SK-N-SH (cell line): ENCODE results near the gene ECE1. TPM values are rescaled to one million over a fixed set of nuclear protein-coding genes. Genes with fewer than 3 reads are reported as not detected.
"Not testable (repeated sequence)": the region's sequence is repeated elsewhere in the genome, so short reads cannot be mapped to it uniquely, and the experiment has no call there.

ENCODE experiments used
- CTCF ChIA-PET: fragments of 300-600, 350-600 bp; formaldehyde crosslinking; extraction: SDS; loops from one replicate; lab custom pipeline; 2021; lab: Yijun Ruan, JAX
- POLR2A ChIA-PET: fragments of 350-600 bp; sonication (Branson Sonifier 250); formaldehyde crosslinking; extraction: SDS; loops from one replicate; lab custom pipeline; 2020; ENCODE audit warnings: antibody characterized with exemption, inconsistent platforms; lab: Yijun Ruan, JAX
- DNase-seq: peaks from one replicate; pipeline ENCODE4 v3.0.0; 2012
- H2AFZ ChIP-seq: fragments of 200-600 bp; sonication (generic); 2 replicates; pipeline ENCODE4 v1.8.1; 2016; ENCODE audit warnings: antibody characterized with exemption, mild to moderate bottlenecking, low read depth
- H3F3A ChIP-seq: fragments of 200-600 bp; sonication (generic); replicated peaks from 2 replicates; pipeline ENCODE3; 2016; ENCODE audit warnings: antibody characterized with exemption, mild to moderate bottlenecking; ENCODE audit not compliant: insufficient read depth
- H3K27ac ChIP-seq, 2 experiments: fragments of 200-500 bp in 1 of 2; fragments of 200-600 bp in 1 of 2; sonication (Bioruptor generic) in 1 of 2; sonication (generic), shearing (Covaris generic) in 1 of 2; 2 replicates each; pipeline versions ENCODE4 v1.5.1 to v1.6.1; 2014 to 2016; ENCODE audit warnings: low read depth in 2 of 2, inconsistent platforms in 1 of 2, low read length in 1 of 2, mild to moderate bottlenecking in 1 of 2, mixed read lengths in 1 of 2
- H3K27me3 ChIP-seq: fragments of 200-600 bp; sonication (generic), shearing (Covaris generic); 2 replicates; pipeline ENCODE4 v1.6.1; 2016; ENCODE audit warnings: mixed run types; ENCODE audit not compliant: insufficient read depth
- H3K36me3 ChIP-seq, 2 experiments: fragments of 200-500 bp in 1 of 2; fragments of 200-600 bp in 1 of 2; sonication (Bioruptor generic) in 1 of 2; sonication (generic) in 1 of 2; replicated peaks in 1 of 2; 2 replicates each; pipeline versions ENCODE3 to v1.5.1; 2014 to 2016; ENCODE audit warnings: low read length in 1 of 2, mild to moderate bottlenecking in 1 of 2; ENCODE audit not compliant: insufficient read depth in 2 of 2, control insufficient read depth in 1 of 2
- H3K4me1 ChIP-seq, 2 experiments: fragments of 200-500 bp in 1 of 2; fragments of 200-600 bp in 1 of 2; sonication (Bioruptor generic) in 1 of 2; sonication (generic), shearing (Covaris generic) in 1 of 2; 2 replicates each; pipeline versions ENCODE4 v1.5.1 to v1.6.1; 2014 to 2016; ENCODE audit warnings: low read depth in 1 of 2, low read length in 1 of 2, mixed run types in 1 of 2; ENCODE audit not compliant: insufficient read depth in 2 of 2, control insufficient read depth in 1 of 2
- H3K4me2 ChIP-seq: fragments of 200-600 bp; sonication (generic), shearing (Covaris generic); 2 replicates; pipeline ENCODE4 v1.6.1; 2017; ENCODE audit warnings: mixed run types
- H3K4me3 ChIP-seq, 2 experiments: fragments of 200-500 bp in 1 of 2; fragments of 200-600 bp in 1 of 2; sonication (Bioruptor generic) in 1 of 2; sonication (generic), shearing (Covaris generic) in 1 of 2; 2 replicates each; pipeline versions ENCODE4 v1.5.1 to v1.8.1; 2014 to 2016; ENCODE audit warnings: low read depth in 2 of 2, inconsistent platforms in 1 of 2, low read length in 1 of 2, mild to moderate bottlenecking in 1 of 2, mixed read lengths in 1 of 2, moderate library complexity in 1 of 2
- H3K79me2 ChIP-seq: fragments of 200-600 bp; sonication (generic); 2 replicates; pipeline ENCODE4 v1.8.1; 2017; ENCODE audit warnings: mild to moderate bottlenecking; ENCODE audit not compliant: insufficient read depth
- H3K9ac ChIP-seq: fragments of 200-600 bp; sonication (generic); 2 replicates; pipeline ENCODE4 v1.6.1; 2017; ENCODE audit warnings: mixed run types
- H3K9me2 ChIP-seq: fragments of 200-600 bp; sonication (generic); 2 replicates; pipeline ENCODE4 v1.6.1; 2017; ENCODE audit warnings: mixed run types
- H3K9me3 ChIP-seq: fragments of 200-600 bp; sonication (generic); 2 replicates; pipeline ENCODE4 v1.6.1; 2017; ENCODE audit warnings: mixed run types, mild to moderate bottlenecking, moderate library complexity
- H4K20me1 ChIP-seq: fragments of 200-600 bp; sonication (generic); 2 replicates; pipeline ENCODE4 v1.6.1; 2017; ENCODE audit warnings: mild to moderate bottlenecking, mixed run types; ENCODE audit not compliant: insufficient read depth
- JUND ChIP-seq: IDR thresholded peaks from 2 replicates; pipeline ENCODE4 v1.4.0; 2012
- PBX3 ChIP-seq: IDR thresholded peaks from 2 replicates; pipeline ENCODE4; 2012
- RAD21 ChIP-seq: IDR thresholded peaks from 2 replicates; pipeline ENCODE4 v1.6.1; 2012; ENCODE audit warnings: mild to moderate bottlenecking, low read length
- TCF12 ChIP-seq: IDR thresholded peaks from 2 replicates; pipeline ENCODE4 v1.4.0; 2012
- WGBS: methylation state at CpG from one replicate; pipeline ENCODE4 v1.1.6; 2017; ENCODE audit warnings: low lambda C conversion rate; 5-methylcytosine and 5-hydroxymethylcytosine counted together
- polyA plus RNA-seq, 3 experiments: library from polyadenylated mRNA; depleted of rRNA; stranded (reverse); fragments of >200 nt; gene quantifications; 2 replicates each; pipeline ENCODE4 v1.2.3, GENCODE V29; 2012

The ECE1 gene
- polyA plus RNA-seq, 1 of the 3 experiments (the other 2 are of a cell fraction): 96.6 TPM

- peaks cover 17 to 24% of the 10 kb centered on the region in 2 experiments for H3K36me3 ChIP-seq
- no peaks in the 10 kb centered on the region for H3K9me2 ChIP-seq
- CTCF ChIA-PET: interaction anchor here (0.6 to 2.4 kb wide), 5 partner anchors 11 to 1678 kb away, joined by 3 to 13 read pairs (median 6); no protein-coding TSS in a partner anchor
- peaks cover 21% of the 10 kb centered on the region for H3F3A ChIP-seq
- H3K27me3 ChIP-seq: no peaks in the 10 kb centered on the region
- no peaks in the 10 kb centered on the region for H3K9me3 ChIP-seq
- no peaks in the 10 kb centered on the region for H4K20me1 ChIP-seq
- no peaks in the 10 kb centered on the region for H3K79me2 ChIP-seq
- TF ChIP-seq PBX3: no peak
- TF ChIP-seq TCF12: peak; percentile 47
- POLR2A ChIA-PET: no interaction called here
- H3K4me2 ChIP-seq: no peak overlapping the region
- no peak overlapping the region for H2AFZ ChIP-seq
- no peak for DNase-seq
- H3K9ac ChIP-seq: no peak overlapping the region
- H3K4me3 ChIP-seq: no peak overlapping the region
- H3K27ac ChIP-seq: peak overlapping the region in 1 of 2 experiments; percentile 59; a peak in 2 of 4 replicates
- no peaks in the 10 kb centered on the region for H3K4me1 ChIP-seq
- WGBS: 61% methylated on average over 4 of the region's 4 CpGs
Measured at GRCh38 chr1:21229246-21230000, 60.8 kb downstream of the ECE1 start.

- H3K9ac ChIP-seq, H3K4me3 ChIP-seq, H3K9me2 ChIP-seq, H2AFZ ChIP-seq, POLR2A ChIA-PET, H3K4me2 ChIP-seq, H3K4me1 ChIP-seq, H3K9me3 ChIP-seq, DNase-seq, H4K20me1 ChIP-seq, H3K27me3 ChIP-seq, H3K27ac ChIP-seq, H3K79me2 ChIP-seq: not testable (repeated sequence)
- CTCF ChIA-PET: interaction anchor here (1.5 to 2.4 kb wide), 2 partner anchors 11 to 140 kb away, joined by 6 to 13 read pairs; no protein-coding TSS in a partner anchor
- 93% methylated on average over 4 of the region's 7 CpGs for WGBS
- peaks cover 26% of the 10 kb centered on the region in 2 experiments for H3K36me3 ChIP-seq
- peaks cover 21% of the 10 kb centered on the region for H3F3A ChIP-seq
Measured at GRCh38 chr1:21228224-21228623, 62.0 kb downstream of the ECE1 start.

GRCh38 chr1:21225065-21225464, 65.2 kb downstream of the ECE1 start:
- Histone ChIP-seq H3K9ac (no peak overlapping the region), H3K27me3 (no peaks in the 10 kb centered on the region), H3K9me3 (no peaks in the 10 kb centered on the region), H3K27ac (no peak overlapping the region), H3K36me3 (peaks cover 21 to 24% of the 10 kb centered on the region in 2 experiments), H3F3A (peaks cover 16% of the 10 kb centered on the region), H3K4me3 (no peak overlapping the region), H3K9me2 (no peaks in the 10 kb centered on the region), H3K4me2 (no peak overlapping the region), H4K20me1 (no peaks in the 10 kb centered on the region), H3K4me1 (peaks cover 0 to 6% of the 10 kb centered on the region in 2 experiments; a peak in 1 of 4 replicates), H2AFZ (no peak overlapping the region), H3K79me2 (no peaks in the 10 kb centered on the region)
- DNase-seq: no peak
- ChIA-PET POLR2A (no interaction called here), CTCF (interaction anchor here (0.8 to 8.0 kb wide), 4 partner anchors 30 to 528 kb away, joined by 3 to 80 read pairs (median 3); no protein-coding TSS in a partner anchor)
- 98% methylated on average over 23 of the region's 33 CpGs for WGBS
- TF ChIP-seq TCF12 (no peak), JUND (no peak), RAD21 (no peak)
